ENCODE data around the gene GPC6.

Gene GPC6

GRCh38 chr13:94318418-94318817 lies 1091.8 kb downstream of the GPC6 start:
- no peak for FAIRE-seq

- FAIRE-seq: no peak
These were observed 1092.9 kb downstream of the GPC6 start for GRCh38 chr13:94319501-94319900.

- FAIRE-seq: no peak
These were observed 1096.5 kb downstream of the GPC6 start for GRCh38 chr13:94322925-94323763.

GRCh38 chr13:94323764-94324758 lies 1097.5 kb downstream of the GPC6 start:
- FAIRE-seq: no peak

- no peak for FAIRE-seq
These were observed 1098.3 kb downstream of the GPC6 start for GRCh38 chr13:94324767-94325540.

- FAIRE-seq: no peak
These were observed 1099.0 kb downstream of the GPC6 start for GRCh38 chr13:94325650-94326049.

GRCh38 chr13:94327318-94327717 lies 1100.7 kb downstream of the GPC6 start:
- no peak for FAIRE-seq

GRCh38 chr13:94328381-94329041 lies 1101.9 kb downstream of the GPC6 start:
- no peak for FAIRE-seq

- FAIRE-seq: no peak
These were observed 1102.7 kb downstream of the GPC6 start for GRCh38 chr13:94329277-94329676.

GRCh38 chr13:94329754-94330551 lies 1103.3 kb downstream of the GPC6 start:
- FAIRE-seq: no peak

GRCh38 chr13:94330552-94331071 lies 1104.0 kb downstream of the GPC6 start:
- no peak for FAIRE-seq

- no peak for FAIRE-seq
These were observed 1104.7 kb downstream of the GPC6 start for GRCh38 chr13:94331281-94331680.

GRCh38 chr13:94332359-94333096 lies 1105.9 kb downstream of the GPC6 start:
- no peak for FAIRE-seq

GRCh38 chr13:94333131-94333820 lies 1106.7 kb downstream of the GPC6 start:
- FAIRE-seq: no peak

- no peak for FAIRE-seq
These were observed 1109.3 kb downstream of the GPC6 start for GRCh38 chr13:94335761-94336526.

GRCh38 chr13:94339116-94339687 lies 1112.6 kb downstream of the GPC6 start:
- no peak for FAIRE-seq

- no peak for FAIRE-seq
These were observed 1116.0 kb downstream of the GPC6 start for GRCh38 chr13:94342436-94343242.

- no peak for FAIRE-seq
These were observed 1116.6 kb downstream of the GPC6 start for GRCh38 chr13:94343243-94343585.
